Cerebellar nuclear complex (tissue), 1 donor: ENCODE data around the gene EZR.

Experiments
- DNase-seq, 2 experiments: peaks; one replicate each; lab custom pipeline; 2025; lab: John Stamatoyannopoulos, UW

EZR gene

DNA sequence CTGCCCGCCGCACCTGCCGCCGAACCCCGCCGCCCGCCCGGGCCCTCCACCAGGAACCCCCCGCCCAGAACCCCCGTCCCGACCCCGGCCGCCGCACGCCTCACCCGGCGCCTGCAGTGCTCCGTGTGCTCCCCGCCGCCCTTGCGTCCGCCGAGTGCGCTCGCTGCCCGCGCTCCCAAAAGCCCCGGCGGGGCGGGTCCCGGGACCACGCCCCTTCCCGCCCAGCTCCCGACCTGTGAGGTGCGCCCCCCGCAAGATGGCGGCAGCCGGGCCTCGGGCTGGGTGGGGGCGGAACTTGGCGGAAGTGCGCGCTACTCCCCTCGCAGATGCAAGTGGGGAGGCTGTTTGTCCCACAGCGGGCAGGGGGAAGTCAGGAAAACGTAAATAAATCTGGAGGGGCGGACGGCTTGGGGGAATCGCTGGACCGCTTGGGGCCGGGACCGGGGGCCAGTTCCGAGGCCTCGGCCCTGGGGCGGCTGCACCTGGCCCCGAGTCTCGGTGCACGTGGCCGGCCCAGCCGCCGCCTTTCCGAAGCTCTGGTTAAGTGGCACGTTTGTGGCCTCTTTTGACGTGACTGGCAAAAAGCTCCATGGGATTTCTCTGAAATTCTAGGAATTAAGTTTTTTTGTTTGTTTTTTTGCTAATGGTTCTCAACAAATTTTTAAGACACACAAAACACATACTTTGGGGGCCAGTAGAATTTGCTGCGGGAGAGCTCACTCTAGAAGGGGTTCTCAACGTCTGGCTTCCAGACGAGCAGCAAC is at the start of gene EZR:
Gene EZR, minus strand, starts transcription at position 156 of the 764 bp plus-strand sequence. CDS start 1,275 bp downstream, outside the sequence.
- DNase-seq = no peak

DNA sequence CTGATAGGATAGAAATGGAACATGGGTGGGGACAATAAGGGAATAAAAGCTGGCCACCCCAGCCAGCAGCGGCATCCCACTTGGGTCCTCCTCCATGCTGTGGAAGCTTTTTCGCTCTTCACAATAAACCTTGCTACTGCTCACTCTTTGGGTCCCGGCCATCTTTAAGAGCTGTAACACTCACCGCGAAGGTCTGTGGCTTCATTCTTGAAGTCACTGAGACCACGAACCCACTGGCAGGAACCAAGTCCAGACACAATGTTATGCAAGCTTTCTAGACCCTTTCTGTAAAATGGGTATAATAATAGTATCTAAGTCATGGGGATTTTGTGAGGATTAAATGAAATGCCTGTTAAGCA is 48.9 kb upstream of the EZR start:
- no peak for DNase-seq

DNA sequence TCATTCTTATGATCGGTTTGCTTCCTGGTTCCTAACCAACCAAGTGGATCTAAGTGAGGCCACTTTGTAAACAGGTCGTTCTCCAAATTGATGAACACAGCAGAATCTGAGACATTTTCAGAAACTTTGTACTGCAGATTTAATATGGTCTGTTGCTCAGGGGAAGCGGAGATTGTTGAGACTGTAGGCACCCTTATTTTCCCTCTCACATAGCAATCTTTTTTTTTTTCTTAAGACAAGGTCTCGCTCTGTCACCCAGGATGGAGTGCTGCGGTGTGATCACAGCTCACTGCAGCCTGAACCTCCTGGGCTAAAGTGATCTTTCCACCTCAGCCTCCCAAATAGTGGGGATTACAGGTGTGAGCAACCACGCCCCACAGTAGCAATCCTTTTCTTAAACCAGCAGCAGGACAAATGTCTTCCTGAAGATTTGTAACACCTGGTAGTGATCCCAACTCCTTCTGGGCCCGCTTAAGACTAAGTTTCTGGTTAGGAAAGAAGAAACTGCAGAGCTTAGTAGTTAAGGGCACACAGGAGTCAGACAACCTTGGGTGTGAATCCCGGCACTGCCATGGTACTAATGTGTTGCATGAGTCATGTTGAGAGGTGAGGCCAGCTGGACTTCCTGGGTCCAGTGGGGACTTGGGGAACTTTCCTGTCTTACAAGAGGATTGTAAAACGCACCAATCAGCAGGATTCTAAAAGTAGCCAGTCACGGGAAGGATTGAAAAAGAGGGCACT is 48.4 kb upstream of the EZR start:
- no peak for DNase-seq

DNA sequence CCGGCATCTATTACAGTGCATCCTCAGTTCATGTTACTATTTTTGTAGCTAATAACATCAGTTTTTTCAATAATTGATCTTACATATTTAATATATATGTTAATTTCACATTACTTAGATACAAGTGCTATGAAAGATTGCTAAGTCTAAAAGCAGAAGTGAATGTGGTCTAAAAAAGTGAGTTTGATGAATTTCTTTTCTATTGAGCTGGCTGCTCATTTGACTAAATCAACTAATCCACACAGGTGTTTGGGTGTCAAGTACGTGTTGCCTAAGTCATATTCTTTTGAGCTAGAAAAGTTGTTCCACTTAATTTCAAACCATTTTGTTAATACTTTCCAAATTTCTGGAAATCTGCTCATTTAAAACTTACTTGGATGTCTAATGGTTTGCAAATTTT is 46.6 kb upstream of the EZR start:
- no peak for DNase-seq

DNA sequence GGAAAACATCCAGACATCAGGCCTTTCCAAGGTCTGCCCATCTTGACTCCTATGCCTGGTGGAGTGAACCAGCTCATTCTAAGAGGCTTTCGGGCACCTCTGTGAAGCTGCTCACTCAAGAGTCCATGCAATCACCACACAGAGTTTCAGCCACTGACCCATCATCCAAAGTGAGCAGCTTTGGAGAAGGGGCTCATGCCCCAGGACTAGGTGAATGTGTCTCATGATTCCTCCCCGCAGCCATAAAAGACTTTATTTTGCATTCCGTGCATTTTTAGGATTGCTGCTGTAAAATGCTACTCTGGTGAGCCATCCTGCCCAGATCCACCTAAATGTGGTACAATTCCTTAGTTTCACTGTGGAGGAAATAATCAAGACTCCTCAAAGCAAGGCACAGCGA is 44.5 kb upstream of the EZR start:
- DNase-seq = no peak

DNA sequence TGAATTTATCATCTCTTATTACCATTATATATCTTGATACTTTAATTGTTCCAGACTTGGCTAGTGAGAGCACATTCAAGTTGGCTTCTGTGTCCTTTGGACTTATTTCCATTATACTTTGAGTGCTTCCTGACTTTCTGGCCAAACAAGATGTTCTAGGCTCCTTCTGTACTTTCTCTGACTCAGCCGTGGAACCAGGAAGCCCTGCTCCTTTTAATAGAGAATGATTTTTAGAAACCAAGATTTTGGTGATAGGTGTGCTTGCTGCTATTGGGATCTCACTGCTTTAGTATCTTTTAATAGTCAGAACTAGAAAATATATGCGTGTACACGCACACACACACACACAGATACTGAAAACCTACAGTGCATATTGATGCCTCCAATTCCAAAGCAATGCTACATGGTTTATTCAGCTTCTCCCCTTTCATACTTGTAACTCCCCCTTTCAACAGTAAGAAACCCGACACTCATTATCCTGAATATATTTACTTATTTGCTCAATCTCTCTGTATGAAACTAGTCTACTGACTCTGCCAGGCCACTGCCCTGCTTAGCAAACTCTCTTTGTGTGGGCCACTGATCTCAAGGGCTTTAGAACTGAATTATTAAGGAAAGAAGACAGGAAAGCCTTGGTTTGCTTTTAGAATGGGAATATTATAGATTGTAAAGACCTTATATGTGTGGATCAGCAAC is 42.7 kb upstream of the EZR start:
- no peak for DNase-seq

DNA sequence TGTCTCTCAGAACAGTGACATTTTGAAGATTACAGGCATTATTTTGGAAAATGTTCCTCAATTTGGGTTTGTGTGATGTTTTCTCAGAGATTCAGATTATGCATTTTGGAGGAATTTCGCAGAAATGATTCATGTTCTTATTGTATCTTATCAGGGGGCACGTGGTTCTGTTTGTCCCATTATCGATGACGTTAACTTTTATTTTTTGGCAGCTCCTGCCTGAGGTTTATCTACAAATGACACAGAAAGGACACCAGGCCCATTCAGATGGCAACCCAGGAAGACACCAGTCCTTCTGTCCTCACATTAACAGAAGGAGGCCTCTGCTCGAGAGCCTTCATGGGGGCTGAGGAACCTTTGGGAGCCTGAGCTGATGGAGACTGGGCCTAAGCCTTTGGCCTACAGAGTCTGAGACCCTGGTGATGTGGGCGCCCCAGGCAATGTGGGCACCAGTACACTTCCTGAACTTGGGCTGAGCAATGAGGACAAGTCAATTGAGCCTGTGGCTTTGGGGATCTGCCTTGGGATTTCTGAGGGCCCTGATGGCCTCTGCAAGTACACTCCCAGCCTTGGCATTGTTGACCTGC is 41.2 kb upstream of the EZR start:
- DNase-seq = no peak

DNA sequence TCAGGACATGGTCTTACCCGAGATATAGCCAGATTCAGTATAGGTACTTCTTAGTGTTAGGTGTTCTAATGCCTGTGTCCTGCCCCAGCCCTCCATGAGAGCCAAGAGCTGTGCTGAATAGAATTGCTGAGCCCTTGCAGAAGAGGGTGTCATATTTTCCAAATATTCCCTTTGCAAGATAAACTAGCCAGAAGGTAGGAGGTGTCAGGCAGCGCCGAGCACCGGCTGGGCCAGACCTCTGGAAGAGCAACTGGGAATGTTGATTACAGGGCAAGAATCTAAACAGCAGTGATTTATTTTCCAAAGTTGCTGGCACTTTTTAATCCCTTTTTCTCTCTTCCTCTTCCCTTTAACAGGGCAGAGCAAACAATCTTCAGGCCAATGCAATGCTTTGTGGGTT is 37.1 kb upstream of the EZR start:
- DNase-seq = no peak

DNA sequence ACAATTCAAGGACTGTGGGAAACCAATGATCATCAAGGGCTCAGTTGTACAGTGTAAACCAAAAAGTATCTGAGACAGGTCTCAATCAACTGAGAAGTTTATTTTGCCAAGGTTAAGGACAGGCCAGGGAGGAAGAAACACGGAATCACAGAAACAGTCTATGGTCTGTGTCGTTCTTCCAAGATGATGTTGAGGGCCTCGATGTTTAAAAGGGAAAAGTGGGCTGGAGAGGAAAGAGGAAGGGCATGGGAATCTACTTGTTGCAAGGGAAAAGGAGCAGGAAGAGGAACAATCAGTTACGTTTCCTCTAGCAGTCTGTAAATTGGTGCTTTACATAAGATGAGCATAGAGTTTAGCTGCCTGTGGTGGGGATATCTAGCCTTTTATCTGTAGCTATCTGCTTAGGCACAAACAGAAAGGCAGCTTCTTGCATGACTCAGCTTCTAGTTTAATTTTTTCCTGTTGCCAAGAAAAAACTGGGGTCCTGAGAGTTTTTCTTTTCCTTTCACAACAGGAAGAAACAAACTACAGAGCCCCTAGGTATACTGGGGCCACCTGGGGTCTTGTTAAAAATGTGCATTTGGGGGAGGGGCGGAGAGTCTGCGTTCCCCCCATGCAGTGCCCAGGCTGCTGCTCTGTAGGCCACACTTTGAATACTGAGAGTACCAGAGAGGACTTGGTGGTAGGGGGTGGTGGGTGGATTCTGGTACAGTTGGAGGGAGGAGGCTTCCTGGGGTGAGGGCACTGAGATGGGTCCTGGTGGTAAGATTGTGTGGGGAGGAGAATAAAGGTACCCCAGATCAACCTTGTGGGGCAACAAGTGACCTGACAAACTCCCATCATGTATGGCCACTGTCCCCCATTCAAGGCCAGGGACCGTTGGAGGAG is 35.3 kb upstream of the EZR start:
- no peak for DNase-seq

DNA sequence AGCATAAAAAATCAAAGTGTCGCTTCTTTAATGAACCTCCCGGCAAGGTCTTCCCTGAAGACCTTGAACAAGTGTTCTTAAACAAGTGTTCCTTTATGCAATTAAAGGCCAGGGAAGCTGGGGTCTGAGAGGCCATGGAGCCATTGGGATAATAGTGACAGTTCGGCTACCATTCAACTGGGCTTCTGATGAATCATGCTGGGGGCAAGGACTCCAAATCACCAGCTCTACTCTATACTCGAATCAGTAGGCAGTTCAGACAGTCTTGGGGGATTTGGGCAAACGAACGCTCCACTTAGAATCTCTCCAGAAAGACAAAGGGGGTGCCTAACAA is 34.7 kb upstream of the EZR start:
- DNase-seq = no peak

DNA sequence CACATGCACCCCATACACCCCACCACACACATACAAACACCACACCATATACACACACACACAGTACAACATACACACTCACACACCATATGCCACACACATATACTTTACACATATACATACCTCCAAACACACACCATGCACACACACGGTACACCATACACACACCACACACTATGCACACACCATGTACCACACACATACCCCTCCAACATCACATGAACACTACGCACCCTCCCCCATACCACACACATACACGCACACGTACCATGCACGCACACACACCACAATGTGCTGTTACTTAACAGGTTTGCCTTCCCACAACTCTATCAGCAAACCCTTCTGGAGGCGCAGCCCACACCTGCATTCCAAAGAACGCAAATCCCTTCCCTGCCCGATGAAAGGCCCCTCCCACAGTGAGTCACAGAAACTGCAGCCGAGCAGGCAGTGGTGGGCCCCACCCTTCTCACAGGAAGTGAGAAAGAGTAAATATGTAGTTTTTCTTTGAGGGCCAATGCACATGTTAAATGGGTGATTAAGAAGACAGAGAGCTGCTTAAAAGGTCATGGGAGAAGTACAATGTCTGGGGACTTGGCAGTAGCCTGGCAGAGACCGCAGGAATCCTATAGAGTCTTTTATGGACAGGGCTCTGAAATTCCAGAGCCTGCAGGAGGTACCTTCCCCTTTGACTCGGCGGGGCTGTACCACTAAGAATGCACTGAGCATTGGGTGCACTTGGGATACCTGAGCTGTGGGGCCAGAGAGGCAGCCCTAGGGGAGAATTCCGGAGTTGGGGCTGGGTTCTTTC is 34.1 kb upstream of the EZR start:
- DNase-seq = no peak

DNA sequence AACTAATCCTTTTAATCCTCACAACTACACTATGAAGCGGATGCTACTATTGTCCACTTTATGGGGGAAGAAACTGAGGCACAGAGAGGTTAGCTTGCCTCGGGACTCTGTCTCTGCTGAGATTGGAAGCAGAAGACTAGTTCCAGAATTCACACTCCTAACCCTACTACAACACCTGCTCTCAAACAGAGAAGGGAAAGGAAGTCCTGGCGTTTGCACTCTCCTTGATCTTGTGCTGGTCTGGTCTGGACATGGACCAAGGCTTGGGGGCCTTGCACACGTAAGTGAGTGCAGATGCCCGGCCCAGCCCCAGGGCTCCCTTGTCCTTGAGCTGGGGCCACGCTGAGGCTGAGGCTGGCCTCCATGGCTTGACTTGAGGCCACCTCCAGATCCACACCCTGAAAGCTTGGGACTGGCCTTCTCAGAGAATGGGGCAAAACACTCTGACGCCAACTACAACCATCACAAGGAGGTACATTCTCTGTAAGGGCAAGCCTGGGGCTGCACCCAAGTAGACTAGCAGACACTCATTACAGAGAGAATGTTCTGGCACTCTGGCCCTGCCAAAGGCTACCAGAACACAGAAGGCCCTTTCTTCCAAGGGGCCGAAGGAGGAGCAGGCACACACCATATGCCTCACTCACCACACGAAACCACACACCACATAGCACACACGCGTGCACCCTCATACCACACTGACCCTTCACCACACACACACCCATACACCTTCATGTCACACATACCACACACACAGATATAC is 33.3 kb upstream of the EZR start:
- DNase-seq = no peak

DNA sequence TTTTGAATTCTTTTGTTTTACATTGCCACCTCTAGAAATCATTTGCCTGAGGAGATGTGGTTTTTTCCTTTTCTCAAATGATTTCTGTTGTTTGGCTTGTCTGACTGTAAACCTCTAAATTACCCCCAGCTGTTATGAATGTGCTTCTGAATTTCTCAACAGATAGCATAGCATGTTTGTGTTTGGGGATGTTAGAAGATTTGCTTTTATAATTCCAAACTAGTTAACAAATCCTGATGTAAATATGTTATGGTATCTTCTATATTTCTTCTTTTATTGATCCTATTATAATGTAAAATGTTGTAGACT is 31.6 kb upstream of the EZR start:
- no peak for DNase-seq

DNA sequence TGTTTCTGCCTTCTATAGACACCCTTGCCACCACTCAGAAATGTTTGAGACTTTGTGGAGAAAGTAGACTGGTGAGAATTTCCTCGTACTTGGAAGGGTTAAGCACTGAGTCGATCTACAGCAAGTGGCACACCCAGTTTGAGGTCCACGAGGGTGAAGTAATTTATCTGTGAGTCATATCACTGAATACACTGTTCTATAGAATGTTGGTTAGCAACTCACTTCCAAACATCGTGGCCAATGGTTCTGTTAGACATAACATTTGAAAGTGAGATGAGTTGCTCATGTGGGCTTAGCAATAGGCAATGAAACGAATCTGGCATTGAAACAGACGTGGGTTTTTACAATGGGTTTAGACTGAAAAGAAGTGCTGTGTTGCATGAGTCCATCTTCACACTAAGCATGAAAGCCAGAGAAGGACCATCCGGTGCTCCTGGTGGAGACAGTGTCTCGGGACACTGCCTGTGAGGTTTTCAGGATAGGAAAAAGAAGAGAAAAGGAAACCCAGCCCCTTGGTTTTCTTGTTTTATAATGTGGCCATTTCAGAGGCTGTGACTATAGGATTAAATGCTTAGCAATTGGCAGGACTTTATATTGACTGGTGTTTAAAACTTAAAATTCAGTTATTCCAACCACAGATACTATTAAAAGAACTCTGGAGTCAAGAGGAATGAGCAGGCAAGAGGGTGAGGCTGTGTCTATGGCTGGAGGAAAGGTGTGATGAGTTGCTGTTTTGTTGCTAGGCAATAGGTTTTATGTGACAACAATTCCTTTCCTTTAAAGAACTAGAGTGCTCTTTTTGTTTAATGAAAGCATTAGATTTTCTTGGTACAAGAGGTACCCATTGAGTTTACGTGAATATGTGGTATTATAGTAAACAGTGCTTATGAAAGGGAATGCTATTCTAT is 31.0 kb upstream of the EZR start:
- DNase-seq = no peak

DNA sequence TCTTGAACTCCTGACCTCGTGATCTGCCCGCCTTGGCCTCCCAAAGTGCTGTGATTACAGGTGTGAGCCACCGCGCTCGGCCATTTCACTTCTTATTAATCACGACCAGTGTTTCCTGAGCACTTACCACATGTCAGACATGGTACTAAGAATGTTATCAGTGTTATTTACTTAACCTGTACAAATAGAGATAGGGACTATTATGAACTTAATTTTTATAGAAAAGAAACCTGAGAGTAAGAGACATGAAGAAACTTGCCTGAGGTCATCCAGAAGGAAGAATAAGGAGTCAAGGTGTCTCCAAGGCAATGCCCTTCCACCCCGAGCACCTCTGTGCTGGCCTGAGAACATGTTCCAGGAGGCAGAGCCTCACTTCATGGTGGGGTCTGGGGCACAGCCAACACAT is 29.3 kb upstream of the EZR start:
- DNase-seq = no peak

DNA sequence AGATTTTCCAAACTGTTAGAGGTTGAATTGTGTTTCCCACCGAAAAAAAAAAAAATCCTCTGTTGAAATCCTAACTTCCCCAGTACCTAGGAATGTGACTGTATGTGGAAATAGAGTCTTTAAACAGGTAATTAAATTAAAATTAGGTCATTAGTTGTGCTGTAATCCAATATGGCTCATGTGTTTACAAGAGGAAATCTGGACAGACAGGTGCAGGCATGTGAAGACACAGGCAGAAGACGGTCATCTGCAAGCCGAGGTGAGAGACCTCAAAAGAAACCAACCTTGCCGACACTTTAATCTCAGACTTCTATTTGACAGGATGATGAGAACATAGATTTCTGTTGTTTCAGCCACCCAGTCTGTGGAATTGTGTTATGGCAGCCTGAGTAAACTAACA is 28.6 kb upstream of the EZR start:
- no peak for DNase-seq

DNA sequence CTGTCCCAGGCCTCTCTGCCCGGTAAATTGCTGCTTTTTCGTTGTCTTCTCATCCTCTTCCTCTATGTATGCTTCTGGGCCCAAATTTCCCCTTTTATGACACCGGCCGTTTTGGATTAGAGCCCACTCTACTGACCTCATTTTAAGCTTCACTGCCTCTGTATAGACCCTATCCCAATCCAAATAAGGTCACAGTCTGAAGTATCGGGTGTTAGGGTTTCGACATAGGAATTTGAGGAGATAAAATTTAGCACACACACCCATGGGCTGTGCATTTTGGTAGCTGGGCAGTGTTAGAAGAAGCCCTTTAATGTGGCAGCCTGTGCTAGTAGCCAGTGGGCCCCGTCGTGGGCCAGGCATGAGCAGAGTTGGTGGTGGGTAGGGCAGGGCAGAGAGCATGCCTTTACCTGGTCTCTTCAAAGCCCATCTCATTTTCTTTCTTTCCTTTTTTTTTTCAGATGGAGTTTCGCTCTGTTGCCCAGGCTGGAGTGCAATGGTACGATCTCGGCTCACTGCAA is 27.9 kb upstream of the EZR start:
- DNase-seq = no peak

DNA sequence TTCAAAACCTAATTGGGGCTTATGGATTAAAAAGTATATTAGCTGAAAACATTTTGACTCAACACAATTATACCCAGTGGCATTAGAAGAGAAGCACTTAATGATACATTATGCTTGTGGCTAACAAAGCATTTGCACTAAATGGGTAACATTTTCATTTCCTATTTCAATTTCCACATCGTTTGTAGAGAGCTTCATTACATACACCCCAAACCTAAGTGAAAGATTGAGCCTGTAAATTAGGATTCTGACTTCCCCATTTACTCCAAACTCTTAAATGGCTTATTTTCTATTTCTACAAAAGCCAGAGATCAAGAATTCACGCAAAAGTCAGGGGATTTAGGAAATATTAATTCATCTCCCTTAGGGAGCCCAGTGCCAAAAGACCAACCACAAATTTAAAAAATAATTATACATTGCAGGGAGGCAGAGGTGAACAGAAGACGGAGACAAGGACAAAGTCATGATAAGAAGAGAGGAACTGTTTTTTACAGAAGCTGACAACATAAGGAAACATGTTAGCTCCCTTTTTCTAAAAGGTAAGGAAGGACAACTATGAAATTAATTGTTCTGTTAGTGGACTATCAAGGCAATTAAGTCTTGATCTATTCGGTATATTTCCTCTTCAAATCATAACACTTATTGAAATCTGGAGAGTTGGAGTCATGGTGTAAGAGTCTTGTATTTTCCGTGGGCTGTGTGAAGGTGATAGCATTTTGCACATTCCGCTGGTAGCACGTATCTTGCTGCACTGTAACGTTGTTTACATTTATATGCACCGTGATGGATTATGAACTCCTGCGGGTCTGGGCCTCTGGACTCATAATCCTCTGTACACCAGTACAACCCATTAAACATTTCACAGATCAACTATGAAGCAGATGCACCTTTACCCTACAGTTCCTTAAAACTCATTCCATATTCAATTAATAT is 24.8 kb upstream of the EZR start:
- no peak for DNase-seq
